Muscle of back (tissue), 11 donors: ENCODE data around the gene PPA1. TPM values are rescaled to one million over a fixed set of nuclear protein-coding genes. Genes with fewer than 3 reads are reported as not detected.
"Not testable (repeated sequence)": the region's sequence is repeated elsewhere in the genome, so short reads cannot be mapped to it uniquely, and the experiment has no call there.

Experiments used
- DNase-seq, 3 donors: peaks; one replicate each; pipeline versions ENCODE4 v3.0.0 to v3.0.0-alpha.2; 2013
- polyA plus RNA-seq, 10 donors: library from polyadenylated mRNA; unstranded; fragments of 120-200 nt; gene quantifications; one replicate each; pipeline ENCODE4 v1.2.1, GENCODE V29; 2013; ENCODE audit not compliant: insufficient read length in 10 of 10

Gene PPA1
- polyA plus RNA-seq, 10 donors, result 77.7 to 112 (median 84.3) TPM

DNA sequence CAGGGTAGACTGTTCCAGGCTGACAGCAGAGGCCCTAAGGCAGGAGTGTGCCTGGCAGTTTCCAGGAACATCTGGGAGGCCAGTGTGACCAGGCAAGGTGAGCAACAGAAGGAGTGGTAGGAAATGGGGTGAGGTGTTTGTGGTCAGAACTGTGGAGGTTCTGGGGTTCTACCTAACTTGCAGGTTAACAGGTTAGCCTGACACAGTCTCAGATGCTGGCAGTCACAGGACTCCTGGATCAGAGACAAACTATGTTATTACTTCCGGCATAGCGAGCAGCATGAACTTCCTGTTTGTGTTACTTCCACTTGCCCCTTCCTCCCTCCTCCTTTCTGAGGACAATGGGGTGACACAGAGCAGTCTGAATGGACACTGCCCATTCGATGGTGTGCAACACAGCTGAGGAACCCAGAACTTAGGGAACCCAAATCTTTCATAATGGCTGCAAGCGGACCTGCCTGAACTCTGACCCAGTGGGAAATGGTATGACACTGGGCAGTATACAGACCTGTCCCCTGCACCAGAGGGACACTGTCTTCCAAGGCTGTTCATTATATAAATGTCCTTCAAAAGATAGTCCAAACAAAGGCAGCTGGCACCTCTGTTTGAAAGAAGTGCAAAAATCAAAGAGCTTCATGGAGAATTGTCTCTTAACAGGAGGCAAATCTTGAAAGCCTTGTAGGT is 59.0 kb downstream of the PPA1 start:
- DNase-seq, result no peak

DNA sequence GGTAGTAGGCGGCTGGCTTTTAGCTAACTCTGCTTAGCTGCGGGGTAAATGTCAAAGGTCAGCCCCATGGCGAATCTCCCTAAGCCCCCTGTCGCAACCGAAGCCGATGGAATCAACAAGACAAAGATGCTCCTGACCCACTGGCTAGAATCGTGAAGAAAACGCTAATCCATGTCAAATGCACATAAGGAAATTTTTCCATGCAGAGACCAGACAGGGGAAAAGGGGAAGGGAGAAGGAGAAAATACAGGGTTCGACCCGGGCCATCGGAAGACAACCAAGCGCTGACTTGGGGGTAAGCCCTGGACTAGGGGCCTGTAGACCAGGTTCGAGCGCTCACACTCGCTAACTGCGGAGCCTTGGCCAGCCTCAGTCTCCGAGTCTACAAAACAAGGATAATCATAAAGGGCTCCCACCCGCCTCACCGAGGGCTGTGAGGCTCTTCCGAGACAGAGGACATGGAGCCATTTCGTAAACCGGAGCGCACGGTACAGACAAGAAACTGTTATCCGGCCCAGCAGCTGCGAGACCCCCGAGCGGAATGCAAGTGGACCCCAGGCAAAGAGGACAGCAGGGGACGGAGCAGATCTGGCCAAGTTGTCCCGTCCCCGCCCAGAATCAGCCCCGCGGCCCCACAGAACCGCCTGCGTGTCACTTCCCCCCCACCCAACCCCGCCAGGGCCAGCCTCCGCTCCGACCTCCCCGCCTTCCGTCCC is 63.4 kb downstream of the PPA1 start:
- DNase-seq, result peak in 1 of 3 donors; percentile 43

DNA sequence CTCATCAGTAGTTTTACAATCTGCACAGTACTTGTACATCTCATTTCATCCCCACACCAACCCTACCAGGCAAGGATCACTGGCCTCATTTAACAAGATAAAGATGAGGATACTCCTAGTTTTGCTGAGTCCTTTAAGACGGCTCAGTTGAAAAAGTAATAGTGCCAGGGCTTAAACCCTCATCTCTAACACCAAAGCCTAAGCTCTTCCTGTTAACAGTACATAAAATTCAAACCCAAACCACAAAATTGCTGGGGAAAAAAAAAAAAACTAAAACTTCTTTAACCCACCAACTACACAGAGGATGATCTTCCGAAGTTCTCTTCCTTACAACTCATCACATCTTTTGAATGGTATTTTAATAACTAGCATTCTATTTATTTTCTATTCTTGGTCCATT is 64.2 kb downstream of the PPA1 start:
- DNase-seq, result no peak

DNA sequence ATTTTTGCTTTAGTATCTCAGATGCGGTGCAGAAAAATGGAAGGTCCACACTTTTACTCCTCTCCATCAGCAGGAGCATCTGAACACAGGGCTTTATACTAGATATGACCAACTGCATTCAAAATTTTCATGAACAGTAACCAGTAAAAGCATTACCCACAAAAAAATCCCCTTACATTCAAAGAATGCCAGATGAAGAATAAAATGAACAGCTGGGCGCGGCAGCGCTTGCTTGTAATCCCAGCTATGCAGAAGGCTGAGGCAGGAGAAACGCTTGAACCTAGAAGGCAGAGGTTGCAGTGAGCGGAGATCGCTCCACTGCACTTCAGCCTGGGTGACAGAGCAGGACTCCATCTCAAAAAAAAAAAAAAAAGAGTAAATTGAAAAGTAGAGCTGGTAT is 66.0 kb downstream of the PPA1 start:
- DNase-seq, result no peak

DNA sequence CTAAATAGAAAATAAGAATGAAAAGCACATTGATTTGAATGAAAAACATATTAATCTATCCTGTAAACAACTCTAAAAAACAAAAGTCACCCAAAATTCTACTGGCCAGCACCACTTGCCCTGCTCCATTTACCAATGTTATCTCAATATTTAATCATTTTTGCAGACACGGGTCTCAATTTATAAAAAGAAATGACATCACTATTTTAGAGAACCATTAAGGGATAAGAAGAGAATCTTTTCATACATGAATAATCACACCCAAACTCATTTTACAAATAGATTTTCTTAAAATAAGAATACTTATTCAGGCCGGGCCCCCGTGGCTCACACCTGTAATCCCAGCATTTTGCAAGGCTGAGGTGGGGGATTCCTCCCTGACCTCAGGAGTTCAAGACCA is 66.8 kb downstream of the PPA1 start:
- no peak for DNase-seq

DNA sequence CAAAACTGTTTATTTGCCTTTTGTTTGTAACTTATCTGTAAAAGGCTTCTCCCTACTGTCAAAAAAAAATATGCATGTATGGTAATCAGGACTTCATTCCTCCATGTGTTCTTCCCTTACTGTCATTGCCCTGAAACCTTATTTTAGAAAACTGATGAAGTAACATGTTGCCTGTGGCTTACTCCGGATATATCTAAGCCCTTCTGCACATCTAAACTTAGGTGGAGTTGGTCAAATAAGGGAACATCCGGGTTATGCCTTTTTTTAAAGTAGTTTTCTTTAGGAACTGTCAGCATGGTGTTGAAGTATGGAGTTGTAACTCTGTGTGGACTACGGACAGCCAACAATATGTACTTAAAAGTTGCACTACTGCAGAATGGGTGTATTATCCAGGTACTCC is 69.1 kb downstream of the PPA1 start:
- DNase-seq, result no peak

DNA sequence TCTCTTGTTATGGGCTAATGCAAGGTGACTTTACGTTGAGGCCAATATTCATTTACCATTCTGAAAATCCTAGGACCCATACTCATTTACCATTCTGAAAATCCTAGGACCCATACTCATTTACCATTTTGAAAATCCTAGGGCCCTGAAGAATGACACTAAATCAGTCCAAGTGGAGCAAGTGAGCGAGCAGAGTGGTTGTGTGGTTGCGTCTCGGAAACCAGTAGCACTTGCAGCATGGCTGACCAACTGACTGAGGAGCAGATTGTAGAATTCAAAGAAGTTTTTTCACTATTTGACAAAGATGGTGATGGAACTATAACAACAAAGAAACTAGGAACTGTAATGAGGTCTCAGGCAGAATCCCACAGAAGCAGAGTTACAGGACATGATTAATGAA is 69.8 kb downstream of the PPA1 start:
- no peak for DNase-seq

DNA sequence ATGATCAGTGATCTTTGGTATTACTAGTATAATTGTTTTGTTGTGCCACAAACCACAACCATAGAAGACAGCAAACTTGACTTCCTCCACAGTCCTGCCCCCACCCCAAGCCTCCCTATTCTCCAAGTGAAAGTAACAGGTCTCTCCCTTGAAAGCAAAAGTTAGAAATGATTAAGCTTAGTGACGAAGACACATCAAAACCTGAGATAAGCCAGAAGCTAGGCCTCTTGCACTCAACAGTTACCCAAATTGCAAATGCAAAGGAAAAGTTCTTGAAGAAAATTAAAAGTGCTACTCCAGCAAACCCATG is 70.4 kb downstream of the PPA1 start:
- DNase-seq, result no peak

DNA sequence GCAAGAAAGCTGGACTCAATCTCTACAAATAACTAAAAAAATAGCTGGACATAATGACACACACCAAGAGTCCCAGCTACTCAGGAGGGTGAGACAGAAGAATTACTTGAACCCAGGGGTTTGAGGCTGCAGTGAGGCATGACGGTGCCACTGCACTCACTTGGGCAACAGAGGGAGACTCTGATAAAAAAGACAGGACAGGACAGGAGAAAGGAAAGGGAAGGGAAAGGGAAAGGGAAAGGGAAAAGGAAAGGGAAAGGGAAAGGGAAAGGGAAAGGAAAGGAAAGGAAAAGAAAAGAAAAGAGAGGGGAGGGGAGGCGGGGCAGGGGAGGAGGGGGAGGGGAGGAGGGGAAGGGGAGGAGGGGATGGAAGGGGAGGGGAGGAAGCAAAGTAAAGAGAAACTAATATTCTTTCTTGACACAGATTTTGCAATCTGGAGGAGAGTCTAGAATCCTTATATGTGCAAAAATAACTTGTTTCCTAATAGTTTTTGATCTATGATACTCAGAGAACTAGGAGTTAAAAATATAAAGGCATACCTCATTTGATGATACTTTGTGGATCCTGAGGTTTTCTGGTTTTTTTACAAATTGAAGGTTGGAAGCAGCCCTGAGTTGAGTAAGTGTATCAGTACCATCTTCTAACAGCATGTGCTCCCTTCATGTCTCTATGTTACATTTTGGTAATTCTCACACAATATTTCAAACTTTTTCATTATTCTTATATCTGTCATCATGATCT is 70.9 kb downstream of the PPA1 start:
- DNase-seq, result no peak

DNA sequence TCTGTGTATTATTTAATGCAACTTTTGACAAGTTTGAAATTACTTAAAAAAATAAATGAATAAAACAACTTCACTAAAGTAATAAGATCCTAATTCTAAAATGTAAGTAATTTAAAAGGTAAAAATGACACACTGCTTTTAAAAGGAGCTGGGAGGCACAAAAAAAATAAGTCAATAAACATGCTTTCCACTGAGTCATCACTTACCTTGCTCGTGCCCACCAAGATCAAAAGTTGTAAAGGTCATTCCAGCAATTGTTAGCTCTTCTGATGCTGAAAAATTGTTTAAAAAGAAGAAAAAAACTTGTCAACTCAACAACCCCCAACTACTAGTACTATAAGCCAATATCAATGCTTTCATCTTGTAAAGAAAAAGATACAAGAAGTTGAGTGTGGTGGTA is 72.4 kb downstream of the PPA1 start:
- no peak for DNase-seq

DNA sequence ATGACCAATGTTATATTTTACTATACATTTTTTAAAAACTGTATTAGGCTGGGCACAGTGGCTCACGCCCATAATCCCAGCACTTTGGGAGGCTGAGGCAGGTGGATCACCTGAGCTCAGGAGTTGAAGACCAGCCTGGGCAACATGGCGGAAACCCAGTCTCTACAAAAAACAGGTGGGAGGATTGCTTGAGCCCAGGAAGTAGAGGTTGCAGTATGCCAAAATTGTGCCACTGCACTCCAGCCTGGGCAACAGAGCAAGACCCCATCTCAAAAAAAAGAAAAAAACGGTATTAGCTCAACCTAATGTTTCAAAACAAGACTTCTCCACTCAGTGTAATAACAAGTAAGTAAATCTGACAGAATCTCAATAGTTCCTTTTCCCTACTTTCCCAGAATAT is 73.9 kb downstream of the PPA1 start:
- not testable (repeated sequence) for DNase-seq

DNA sequence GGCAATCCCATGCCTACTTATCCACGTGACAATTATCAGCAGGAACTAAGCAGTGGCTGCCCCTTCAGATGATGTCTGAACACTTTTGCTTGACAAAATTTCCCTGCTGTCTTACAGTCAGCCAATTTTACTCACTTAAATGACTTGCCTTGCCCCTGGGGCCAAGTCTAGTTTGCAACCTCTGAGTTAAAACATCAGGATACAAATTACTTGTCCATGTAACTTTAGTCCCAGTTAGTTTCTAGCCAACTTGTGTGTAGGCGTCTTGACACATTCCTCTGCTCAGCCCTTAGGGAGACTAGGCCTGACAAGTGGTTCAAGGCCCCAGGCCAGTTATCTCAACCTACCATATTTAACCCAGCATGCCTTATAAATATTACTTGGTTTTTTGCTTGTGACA is 75.1 kb downstream of the PPA1 start:
- peak in 1 of 3 donors; percentile 26 for DNase-seq

DNA sequence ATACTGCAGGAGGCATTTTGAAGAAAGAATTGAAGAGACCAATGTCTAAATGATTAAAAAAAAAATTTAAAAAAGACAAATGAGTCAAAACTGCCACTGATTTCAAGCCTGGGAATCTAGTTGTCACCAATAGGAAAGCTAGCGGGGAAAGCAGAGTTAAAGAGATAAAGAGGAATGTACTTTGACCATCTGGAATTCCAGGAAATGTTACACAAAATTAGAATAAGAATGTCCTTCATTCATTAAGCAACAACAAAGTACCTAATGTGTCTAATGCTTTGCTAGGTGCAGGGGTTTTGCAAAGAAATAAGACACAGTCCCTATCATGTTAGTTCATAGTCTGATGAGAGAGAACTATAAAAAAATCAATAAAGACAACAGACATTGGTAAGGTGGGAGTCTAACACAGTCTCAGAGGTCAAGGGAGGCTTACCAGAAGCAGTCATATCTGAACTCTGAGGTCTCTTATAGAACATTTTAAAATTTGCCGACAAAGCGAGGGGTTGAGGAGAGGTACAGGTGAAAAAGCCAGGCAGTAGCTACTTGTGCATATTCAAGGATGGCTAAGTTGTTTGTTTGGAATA is 77.9 kb downstream of the PPA1 start:
- no peak for DNase-seq

Other genes with a start within 250 kb of the PPA1 start
- gene MACROH2A2, start 180.6 kb downstream of the PPA1 start, polyA plus RNA-seq, result 10 to 100 TPM; 12.1 to 38.2 (median 19.1) TPM
- gene AIFM2, start 100.6 kb downstream of the PPA1 start, polyA plus RNA-seq, result 1 to 10 TPM; 1.2 to 2.7 (median 2.3) TPM
- 1 to 10 TPM; 3.2 to 6.4 (median 4.6) TPM for gene TYSND1, start 86.7 kb downstream of the PPA1 start, polyA plus RNA-seq
- 100 to 1,000 TPM in 9 of 10 donors, 10 to 100 TPM in 1; 98.7 to 124 (median 113) TPM for gene SAR1A, start 62.9 kb downstream of the PPA1 start, polyA plus RNA-seq
- gene NPFFR1, start 50.6 kb upstream of the PPA1 start, polyA plus RNA-seq, result under 1 TPM; 0.03 to 0.08 (median 0.06) TPM
- gene LRRC20, start 149.2 kb upstream of the PPA1 start, polyA plus RNA-seq, result 10 to 100 TPM; 20.3 to 39.2 (median 32.9) TPM
- 10 to 100 TPM; 47.3 to 77.6 (median 60.7) TPM for gene EIF4EBP2, start 170.7 kb upstream of the PPA1 start, polyA plus RNA-seq
- gene NODAL, start 208.3 kb upstream of the PPA1 start, polyA plus RNA-seq, result under 1 TPM in 9 of 10 donors, not detected in 1; 0.15 to 0.87 (median 0.29) TPM
- 10 to 100 TPM; 10.7 to 16.3 (median 14.4) TPM for gene PALD1, start 245.3 kb upstream of the PPA1 start, polyA plus RNA-seq